Globus pallidus (tissue), 1 donor: ENCODE data around the gene NSUN6.

Source experiments
- DNase-seq: peaks from one replicate; pipeline ENCODE4 v3.0.0-alpha.2; 2015; ENCODE audit warnings: low spot score

Gene NSUN6

GRCh38 chr10:18498998-18499397 is 152.4 kb downstream of the NSUN6 start:
- no peak for DNase-seq

DNA sequence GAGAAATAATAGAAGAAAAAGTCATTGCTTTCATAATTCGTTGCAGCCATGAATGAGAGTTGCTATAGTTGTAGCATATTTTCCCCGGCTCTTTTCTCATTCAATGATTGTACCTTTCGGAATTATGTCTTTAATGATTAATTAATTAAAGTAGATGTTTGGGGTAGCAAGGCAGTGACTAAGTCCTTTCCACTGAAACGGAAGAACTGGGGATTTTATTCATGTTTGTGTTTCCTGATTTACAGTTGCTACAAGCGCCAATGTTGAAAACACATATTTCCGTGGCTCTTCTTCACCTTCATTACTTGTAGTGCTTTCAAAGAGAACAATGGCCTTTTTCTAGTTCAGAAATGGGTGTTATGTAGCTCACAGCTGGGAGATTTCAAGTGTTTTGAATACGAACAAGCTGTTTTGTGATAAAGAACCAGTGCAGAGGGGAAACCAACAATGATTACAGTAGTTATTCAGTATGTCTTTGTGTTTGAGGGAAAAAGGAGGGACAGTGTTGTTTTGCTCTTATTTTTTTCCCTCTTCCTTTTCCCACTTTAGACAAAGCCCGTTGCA is 153.5 kb downstream of the NSUN6 start:
- DNase-seq, result peak; percentile 5
